ENCODE results near the gene MYO1E. TPM values are rescaled to one million over a fixed set of nuclear protein-coding genes. Genes with fewer than 3 reads are reported as not detected.

The MYO1E gene
- total RNA-seq, 1 experiment from 2014 or later = 16.9 TPM

- in situ Hi-C loops (cut with HindIII; ENCODE audit: low sequenced_read_pairs) = no loop called here
- DNase-seq (ENCODE audit: low spot score) = no peak
These were observed 42.9 kb downstream of the MYO1E start for GRCh38 chr15:59329570-59330350.

- no peak for DNase-seq (ENCODE audit: low spot score)
- in situ Hi-C loops (cut with HindIII; ENCODE audit: low sequenced_read_pairs) = no loop called here
These were observed 43.6 kb downstream of the MYO1E start for GRCh38 chr15:59329091-59329490.

- DNase-seq (ENCODE audit: low spot score) = no peak
- in situ Hi-C loops (cut with HindIII; ENCODE audit: low sequenced_read_pairs) = no loop called here
These were observed 44.7 kb downstream of the MYO1E start for GRCh38 chr15:59327942-59328341.

- in situ Hi-C loops (cut with HindIII; ENCODE audit: low sequenced_read_pairs) = no loop called here
- DNase-seq (ENCODE audit: low spot score) = no peak
These were observed 45.8 kb downstream of the MYO1E start for GRCh38 chr15:59326856-59327255.

- in situ Hi-C loops (cut with HindIII; ENCODE audit: low sequenced_read_pairs) = no loop called here
- no peak for DNase-seq (ENCODE audit: low spot score)
These were observed 50.5 kb downstream of the MYO1E start for GRCh38 chr15:59322056-59322759.

- no peak for DNase-seq (ENCODE audit: low spot score)
- in situ Hi-C loops (cut with HindIII; ENCODE audit: low sequenced_read_pairs) = no loop called here
These were observed 51.5 kb downstream of the MYO1E start for GRCh38 chr15:59321000-59321689.

- no peak for DNase-seq (ENCODE audit: low spot score)
- in situ Hi-C loops (cut with HindIII; ENCODE audit: low sequenced_read_pairs) = no loop called here
These were observed 55.5 kb downstream of the MYO1E start for GRCh38 chr15:59317211-59317610.

GRCh38 chr15:59315914-59316451, 56.7 kb downstream of the MYO1E start:
- in situ Hi-C loops (cut with HindIII; ENCODE audit: low sequenced_read_pairs) = no loop called here
- no peak for DNase-seq (ENCODE audit: low spot score)

GRCh38 chr15:59313641-59314332, 58.9 kb downstream of the MYO1E start:
- DNase-seq (ENCODE audit: low spot score) = no peak
- in situ Hi-C loops (cut with HindIII; ENCODE audit: low sequenced_read_pairs) = no loop called here

GRCh38 chr15:59312205-59312604, 60.5 kb downstream of the MYO1E start:
- DNase-seq (ENCODE audit: low spot score) = no peak
- in situ Hi-C loops (cut with HindIII; ENCODE audit: low sequenced_read_pairs) = no loop called here

- DNase-seq (ENCODE audit: low spot score) = no peak
- in situ Hi-C loops (cut with HindIII; ENCODE audit: low sequenced_read_pairs) = no loop called here
These were observed 61.5 kb downstream of the MYO1E start for GRCh38 chr15:59311195-59311594.

GRCh38 chr15:59309405-59309804, 63.3 kb downstream of the MYO1E start:
- in situ Hi-C loops (cut with HindIII; ENCODE audit: low sequenced_read_pairs) = no loop called here
- DNase-seq (ENCODE audit: low spot score) = no peak

GRCh38 chr15:59307165-59307537, 65.5 kb downstream of the MYO1E start:
- no peak for DNase-seq (ENCODE audit: low spot score)
- in situ Hi-C loops (cut with HindIII; ENCODE audit: low sequenced_read_pairs) = no loop called here

GRCh38 chr15:59306520-59307164, 66.0 kb downstream of the MYO1E start:
- DNase-seq (ENCODE audit: low spot score) = no peak
- in situ Hi-C loops (cut with HindIII; ENCODE audit: low sequenced_read_pairs) = no loop called here

GRCh38 chr15:59304807-59305206, 67.9 kb downstream of the MYO1E start:
- in situ Hi-C loops (cut with HindIII; ENCODE audit: low sequenced_read_pairs) = no loop called here
- DNase-seq (ENCODE audit: low spot score) = no peak

GRCh38 chr15:59304034-59304795, 68.5 kb downstream of the MYO1E start:
- DNase-seq (ENCODE audit: low spot score) = no peak

GRCh38 chr15:59303633-59304032, 69.0 kb downstream of the MYO1E start:
- in situ Hi-C loops (cut with HindIII; ENCODE audit: low sequenced_read_pairs) = no loop called here
- DNase-seq (ENCODE audit: low spot score) = no peak

More at GRCh38 chr15:59304034-59304795, 68.5 kb downstream of the MYO1E start:
- in situ Hi-C loops (cut with HindIII; ENCODE audit: low sequenced_read_pairs) = no loop called here

GRCh38 chr15:59303136-59303535, 69.5 kb downstream of the MYO1E start:
- in situ Hi-C loops (cut with HindIII; ENCODE audit: low sequenced_read_pairs) = no loop called here
- DNase-seq (ENCODE audit: low spot score) = no peak
